KG1 (cell line): ENCODE data around the gene ETNK1.
A peak's percentile ranks its signal among the peaks of the same experiment; 100 is the strongest.
"Not testable (repeated sequence)": the region's sequence is repeated elsewhere in the genome, so short reads cannot be mapped to it uniquely, and the experiment has no call there.

Source experiments
- DNase-seq: peaks from one replicate; lab custom pipeline; 2025; lab: John Stamatoyannopoulos, UW

The ETNK1 gene

DNA sequence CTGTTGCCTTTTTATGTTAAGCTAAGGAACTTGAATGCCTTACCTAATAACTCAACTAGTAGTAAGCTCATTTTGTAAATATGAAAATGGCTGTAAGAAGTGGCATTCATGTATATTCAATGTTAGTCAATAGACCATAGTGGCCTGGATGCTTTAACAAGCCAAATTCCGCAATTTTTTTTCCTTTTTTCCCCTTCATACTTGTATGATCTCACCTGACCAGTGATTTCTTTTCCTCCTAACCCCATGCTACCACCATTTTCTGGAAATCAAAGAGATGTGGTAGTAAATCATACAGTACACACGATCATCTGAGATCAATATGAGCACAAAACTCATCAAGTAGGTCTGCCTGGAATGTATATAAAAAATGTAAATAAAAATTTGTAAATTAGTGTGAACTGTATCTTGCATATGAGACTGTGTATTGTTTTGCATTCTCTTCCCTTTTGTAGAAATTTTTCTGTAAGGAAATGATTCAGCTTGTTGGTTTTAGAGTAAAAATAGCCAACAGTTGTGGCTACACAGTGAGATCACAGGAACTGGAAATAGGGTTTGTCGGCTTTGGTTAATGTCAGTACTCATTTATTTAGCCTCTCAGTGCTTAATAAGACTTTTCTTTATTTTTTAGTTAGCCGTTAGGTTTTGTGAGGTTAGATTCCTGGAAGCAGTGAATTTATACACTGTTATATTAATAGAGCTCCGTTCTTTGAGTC lies 62.5 kb downstream of the ETNK1 start:
- peak; percentile 78 for DNase-seq

DNA sequence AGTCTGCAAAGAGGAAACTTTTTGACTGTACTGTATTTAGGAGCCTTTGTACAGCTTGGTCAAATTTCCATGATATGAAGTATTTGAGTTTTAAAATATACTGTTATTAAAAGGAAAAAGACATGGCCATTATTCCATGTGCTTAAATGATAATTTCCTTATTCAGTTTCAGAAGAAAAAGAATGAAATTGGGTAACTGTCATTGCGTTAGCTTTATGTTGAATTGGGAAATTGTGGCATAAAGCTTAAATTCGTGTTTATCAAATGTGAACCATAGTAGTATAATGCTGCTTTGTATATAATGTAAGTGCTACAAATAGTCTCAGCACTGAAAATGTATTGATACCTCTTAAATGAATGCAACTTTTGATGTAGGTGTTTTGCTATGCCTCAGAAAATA lies 64.9 kb downstream of the ETNK1 start:
- DNase-seq: no peak

DNA sequence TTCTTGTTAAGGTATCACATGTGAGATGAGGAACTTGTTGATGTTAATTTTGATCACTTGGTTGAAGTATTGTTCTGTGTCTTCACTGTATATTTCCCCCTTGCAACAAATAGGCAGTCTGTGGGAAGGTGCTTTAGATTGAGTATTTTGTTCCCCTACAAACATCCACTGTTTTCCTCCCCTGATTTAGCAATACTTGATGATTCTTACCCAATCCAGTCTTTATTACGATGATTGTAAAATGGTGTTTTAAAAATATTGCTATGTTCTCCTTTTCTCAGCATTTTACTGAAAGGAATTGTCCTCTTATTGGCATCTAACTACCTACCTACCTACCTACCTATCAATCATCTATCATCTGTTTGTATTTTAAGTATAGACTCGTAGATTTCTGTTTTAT lies 66.3 kb downstream of the ETNK1 start:
- DNase-seq: no peak

DNA sequence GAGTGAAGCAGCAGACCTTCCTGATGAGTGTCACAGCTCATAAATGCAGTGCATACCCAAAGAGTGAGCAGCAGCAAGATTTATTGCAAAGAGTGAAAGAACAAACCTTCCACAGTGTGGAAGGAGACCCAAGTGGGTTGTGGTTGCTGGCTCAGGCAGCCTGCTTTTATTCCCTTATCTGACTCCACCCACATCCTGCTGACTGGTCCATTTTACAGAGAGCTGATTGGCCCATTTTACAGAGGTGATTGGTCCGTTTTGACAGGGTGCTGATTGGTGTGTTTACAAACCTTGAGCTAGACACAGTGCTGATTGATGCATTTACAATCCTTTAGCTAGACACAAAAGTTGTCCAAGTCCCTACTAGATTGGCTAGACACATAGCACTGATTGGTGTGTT lies 67.5 kb downstream of the ETNK1 start:
- not testable (repeated sequence) for DNase-seq

DNA sequence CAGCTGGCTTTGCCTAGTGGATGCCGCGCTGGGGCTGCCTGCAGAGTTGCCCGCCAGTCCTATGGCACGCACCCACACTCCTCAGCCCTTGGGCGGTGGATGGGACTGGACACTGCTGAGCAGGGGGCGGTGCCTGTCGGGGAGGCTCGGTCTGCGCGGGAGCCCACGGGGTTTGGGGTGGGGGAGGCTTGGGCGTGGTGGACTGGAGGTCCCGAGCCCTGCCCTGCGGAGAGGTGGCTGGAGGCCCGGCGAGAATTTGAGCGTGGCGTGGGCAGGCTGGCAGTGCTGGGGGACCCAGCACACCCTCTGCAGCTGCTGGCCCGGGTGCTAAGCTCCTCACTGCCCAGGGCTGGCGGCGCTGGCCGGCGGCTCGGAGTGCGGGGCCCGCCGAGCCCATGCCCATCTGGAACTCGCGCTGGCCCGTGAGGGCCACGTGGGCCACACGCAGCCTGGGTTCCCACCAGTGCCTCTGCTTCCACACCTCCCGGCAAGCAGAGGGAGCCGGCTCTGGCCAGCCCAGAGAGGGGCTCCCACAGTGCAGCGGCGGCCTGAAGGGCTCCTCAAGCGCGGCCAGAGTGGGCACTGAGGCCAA lies 68.1 kb downstream of the ETNK1 start:
- no peak for DNase-seq

DNA sequence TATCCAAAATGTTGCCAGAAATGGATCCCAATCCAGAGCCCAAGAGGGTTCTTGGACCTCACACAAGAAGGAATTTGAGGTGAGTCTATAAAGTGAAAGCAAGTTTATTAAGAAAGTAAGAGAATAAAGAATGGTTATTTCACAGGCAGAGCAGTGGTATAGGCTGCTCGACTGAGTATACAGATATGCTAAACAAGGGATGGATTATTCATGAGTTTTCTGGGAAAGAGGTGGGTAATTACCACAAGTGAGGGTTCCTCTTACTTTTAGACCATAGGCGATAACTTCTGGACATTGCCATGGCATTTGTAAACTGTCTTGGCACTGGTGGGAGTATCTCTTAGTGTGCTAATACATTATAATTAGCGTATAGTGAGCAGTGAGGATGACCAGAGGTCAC lies 73.6 kb downstream of the ETNK1 start:
- DNase-seq: no peak

DNA sequence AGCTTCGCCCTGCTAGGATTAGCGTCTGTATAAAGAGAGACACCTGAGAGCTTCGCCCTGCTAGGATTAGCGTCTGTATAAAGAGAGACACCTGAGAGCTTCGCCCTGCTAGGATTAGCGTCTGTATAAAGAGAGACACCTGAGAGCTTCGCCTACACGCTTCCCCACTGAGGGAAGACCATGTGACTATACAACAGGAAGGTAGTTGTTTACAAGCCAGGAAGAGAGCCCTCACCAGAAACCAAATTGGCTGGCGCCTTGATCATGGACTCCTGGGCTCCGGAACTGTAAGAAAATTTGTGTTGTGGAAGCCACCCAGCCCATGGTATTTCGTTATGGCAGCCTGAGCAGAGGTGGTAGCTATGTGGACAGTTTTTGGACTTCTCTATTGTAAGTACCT lies 74.7 kb downstream of the ETNK1 start:
- DNase-seq: not testable (repeated sequence)

DNA sequence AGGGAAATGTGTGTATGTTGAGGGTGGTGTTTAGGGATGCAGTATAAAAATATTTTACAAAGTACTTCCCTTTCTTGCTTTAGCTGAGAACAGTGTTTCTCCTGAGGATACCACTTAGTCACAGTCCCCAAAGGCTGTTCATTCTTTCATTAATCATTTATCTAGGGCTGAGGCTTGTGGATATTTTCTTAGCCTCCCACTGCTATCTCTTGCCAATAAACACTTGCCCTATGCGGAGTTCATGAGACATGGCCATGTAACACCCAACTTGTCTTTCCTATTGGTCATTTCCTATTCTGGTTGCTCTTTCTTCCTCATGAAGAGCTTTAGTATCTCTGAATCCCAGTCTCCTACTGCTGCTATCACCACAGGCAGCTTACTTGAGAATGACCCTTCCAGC lies 75.1 kb downstream of the ETNK1 start:
- DNase-seq: no peak

DNA sequence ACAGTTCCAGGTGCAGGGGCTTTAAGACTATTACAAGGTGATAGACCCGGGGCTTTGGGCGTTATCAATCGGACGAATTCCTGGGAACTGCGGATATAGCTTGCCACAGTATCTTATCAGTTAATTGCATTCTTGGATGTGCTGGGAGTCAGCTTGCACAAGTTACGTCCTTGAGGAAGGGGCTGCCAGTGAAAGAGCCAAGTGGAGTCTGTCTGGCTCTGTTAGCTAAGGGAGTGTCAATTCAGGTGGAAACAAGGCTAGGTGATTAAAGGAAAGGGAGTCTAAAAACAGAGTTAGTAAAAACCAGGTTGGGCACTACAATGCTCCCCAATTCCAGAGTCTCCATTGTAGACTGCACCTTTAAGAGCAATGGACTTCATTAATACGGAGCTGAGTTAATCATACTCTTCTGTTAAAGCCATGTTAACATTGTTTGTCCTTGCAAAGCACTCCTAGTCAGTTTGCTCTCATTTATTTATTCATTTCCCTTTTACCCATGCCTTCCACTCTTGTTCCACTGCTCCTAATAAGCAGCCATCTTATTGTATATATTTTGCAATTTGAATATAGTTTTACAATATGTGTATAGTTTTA lies 76.3 kb downstream of the ETNK1 start:
- not testable (repeated sequence) for DNase-seq

DNA sequence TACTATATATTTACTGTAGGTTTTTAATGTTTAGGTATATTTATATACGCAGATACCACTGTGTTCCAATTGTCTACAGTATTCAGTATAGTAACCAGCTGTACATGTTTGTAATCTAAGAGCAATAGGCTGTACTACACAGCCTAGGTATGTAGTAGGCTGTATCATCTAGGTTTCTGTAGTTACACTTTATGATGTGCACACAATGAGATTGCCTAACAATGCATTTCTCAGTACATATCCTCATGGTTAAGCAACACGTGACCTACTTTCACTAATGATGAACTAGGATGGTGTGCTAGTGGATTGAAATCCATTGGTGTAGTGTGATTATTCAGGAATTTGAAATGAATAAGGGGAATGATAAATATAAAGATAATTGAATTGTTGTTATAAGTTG lies 77.7 kb downstream of the ETNK1 start:
- no peak for DNase-seq

DNA sequence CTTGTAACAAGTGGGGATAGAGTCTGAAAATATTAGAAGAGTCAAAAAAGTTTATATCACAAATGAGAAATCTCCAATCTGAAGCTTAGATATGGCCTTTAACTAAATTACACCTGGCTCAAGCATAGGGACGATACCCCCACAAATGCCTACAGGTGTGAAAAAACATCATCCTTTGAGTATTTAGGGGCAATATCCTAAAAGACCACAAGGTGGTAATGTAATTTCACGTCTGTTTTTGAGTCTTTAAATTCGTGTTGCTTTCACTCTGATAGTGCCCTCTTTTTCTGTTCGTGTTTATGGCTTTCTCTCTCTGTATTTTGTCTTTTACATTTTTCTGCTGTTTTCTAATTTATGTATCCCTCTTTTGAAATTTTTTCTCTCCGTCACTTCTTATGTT lies 84.3 kb downstream of the ETNK1 start:
- no peak for DNase-seq

DNA sequence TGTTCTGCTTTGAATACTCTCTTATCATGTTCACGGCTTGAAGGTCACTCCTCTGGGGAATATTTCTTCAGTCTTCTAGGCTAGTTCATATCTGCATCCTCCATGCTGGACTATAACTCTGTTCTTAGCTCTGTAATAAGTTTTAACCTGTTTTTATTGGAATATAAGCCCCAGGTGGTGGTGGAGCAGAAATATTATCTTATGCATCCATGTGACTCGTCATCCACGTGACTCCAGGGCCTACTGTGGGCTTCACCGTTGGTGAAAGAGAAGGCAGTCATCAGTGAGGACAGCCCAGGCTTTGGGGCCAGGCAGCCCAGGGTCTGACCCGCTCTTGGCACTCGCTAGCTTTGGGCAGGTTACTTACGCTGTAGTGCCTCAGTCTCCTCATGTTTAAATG lies 87.1 kb downstream of the ETNK1 start:
- no peak for DNase-seq

DNA sequence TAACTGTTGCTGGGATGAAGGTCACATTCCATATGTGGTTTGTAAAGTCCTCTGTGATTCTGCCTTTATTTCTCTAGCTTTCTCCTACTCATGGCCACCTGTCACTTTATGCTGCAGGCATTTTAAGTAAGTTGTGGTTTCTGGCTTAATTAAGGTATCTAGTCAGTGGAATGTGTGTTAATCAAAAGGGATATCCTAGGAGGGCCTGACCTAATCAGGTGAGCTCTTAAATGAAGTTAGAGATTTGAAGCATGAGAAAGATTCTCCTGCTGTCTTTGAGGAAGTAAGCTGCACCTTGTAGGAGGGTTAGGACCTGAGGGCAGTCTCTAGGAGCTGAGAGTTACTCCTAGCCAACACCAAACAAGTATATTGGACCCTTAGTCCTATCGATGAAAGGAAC lies 90.3 kb downstream of the ETNK1 start:
- DNase-seq: no peak

DNA sequence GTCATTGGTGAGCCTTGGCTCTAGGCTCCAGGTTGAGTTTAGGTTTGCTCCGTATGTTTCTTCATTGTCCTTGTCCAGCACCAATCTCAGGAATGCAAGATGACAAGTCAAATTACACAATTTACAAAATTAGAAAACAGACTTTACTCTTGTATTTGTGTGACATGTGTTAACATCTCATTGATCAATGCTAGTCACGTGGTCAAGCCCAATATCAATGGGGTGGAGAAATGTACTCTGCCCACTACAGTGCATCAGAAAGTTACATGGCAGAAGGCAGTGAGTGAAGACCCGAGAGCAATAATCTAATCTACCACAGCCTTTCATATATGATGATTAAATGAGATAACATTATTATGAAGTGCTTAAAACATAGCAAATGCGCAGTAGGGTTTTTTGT lies 94.8 kb downstream of the ETNK1 start:
- no peak for DNase-seq

DNA sequence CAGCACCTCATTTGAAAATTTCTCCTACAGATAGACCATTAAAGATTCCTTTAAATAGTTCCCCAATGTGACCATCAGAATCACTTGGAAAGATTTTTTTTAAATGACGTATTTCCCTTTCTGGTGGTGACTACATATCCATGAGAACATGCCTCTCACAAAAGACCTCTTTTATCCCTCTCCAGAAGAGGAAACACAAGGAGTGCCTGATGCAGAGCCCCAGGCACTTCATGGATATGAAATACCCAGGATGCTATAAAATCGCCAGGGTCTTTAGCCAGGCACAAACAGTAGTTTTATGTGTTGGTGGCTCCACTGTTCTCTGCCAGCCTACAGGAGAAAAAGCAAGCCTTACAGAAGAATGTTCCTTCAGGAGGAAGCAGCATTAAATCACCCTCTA lies 97.1 kb downstream of the ETNK1 start:
- DNase-seq: no peak

DNA sequence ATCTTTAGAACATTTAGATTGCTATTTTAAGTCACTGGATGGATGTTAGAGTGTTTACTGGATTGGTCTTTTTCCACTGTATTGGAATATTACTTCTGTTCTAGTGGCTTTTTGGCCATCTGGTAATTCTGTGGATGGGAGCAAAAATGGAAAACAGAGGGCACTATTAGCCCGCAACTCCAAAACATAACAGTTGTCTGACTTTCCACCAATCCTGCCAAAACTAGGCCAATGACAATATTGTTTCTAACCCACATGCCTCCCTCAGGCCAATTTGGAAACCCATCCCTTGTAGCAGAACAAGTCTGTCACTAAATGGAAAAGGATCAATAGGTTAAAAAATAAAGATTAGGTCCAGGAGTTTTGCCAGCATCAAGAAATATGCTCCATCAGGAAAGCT lies 97.8 kb downstream of the ETNK1 start:
- no peak for DNase-seq

DNA sequence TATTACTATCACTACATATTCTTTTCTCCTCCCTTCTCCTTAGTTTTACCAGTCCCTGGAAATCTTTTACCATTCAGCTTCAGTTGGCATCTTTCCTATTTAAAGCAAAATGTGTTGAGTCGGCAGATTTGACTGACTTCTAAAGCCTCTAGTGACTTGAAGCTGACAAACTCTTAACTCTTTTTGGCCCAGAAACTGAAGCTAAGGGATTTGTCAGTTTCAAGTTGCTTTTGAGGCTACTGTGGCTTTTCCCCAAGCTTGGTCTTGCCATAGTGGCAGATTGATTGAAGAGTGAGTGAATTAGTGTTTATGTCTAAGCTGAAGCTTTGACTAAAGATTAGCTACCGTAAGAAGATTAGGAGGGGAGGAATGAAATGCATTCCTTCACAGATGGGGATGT lies 104.0 kb downstream of the ETNK1 start:
- DNase-seq: no peak

DNA sequence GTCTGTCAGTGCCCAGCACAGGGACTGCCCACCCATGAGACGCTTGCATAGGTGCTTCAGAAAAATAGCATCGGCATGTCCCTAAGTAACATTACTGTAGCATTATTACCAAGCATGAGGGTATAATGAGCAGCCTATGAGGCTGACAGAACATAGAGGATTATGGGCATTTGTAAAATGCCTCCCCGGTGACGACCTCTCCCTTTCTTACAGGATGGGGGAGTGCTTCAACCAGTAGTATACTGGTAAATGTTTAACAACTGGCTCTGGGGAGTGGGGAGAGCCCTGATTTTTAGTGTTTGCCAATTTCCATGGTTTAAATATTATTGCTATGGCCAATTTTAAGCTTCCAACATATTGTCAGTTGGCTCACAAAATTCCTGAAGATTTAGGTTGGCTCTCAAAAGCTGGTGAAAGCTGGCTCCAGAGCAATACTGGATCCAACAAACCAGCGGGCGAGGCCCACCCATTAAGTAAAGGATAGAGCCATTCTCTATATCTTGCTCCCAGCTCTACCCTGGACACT lies 104.5 kb downstream of the ETNK1 start:
- DNase-seq: no peak

DNA sequence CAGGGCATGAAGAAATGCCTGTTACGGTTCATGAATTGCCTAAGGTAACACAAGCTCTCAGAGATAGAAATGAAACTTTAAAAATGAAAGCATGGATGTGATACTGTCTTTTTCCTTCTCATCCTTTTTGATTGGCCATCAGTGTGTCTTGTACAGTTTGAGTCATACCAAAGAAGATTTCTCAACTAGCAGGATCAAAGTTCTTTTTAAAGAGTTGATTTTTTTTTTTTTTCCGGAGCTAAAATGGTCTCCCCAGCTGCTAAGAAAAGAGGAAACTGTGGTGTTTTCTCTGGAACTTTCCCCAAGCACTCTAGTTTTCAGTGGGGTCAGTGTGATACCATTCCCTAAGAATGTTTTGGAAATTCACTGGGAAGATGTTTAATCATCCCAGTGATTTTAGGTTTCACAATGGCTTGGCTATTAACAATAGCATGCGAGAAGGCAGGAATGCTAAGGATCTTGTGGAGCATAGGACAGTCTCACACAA lies 105.0 kb downstream of the ETNK1 start:
- DNase-seq: no peak

DNA sequence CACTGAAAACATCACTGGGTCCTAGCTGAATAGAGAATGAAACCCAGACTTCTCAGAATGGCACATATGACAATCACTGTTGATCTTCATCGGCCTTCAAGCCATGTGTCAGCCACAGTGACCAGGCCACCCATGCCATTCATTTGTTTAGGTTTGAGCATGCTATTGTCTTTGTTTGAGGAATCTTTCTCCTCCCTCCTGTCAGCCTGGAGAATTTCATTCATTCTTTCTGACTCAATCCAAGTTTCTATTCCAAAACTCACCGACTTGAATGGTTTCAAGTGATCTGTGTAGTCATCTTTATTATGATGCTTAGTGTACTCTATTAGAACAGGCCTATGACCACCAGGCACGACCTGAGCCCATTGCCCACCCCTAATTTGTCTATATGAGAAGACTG lies 106.3 kb downstream of the ETNK1 start:
- DNase-seq: no peak

DNA sequence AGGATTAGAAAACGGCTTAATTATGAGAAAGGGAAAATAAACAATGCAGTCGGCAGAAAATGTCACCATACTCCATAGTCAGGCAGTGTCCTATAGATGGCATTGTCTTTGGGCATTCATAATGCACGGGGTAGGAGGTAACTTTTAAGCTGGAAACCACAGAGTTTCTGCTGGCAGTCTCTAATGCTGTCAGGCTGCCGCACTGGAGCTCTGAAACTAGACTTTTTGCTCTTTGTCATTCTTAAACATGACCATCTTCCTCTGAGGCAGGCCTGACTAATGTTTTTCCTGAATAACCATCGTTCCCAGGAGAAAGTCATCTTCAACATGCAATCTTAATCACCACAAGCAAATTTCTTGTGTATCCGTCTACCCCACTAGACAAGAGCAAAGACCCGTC lies 108.8 kb downstream of the ETNK1 start:
- DNase-seq: no peak

DNA sequence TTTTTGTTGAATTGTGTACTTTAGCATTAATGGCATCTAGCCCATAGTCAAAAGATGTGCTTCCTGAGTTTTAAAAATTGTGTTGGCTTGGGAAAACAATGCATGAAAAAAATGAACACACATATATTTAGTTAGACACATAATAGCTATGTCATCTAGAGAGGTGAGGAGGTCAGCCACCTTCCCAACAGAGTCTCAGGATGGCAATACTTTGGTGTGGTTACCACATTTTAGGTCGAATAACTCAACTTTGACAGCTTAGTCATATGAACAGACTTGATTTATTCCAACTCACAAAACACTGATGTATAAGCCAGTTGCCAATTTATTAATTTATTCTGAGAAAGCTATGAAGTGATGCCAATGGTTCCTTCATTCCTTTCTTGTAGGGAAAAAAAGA lies 114.0 kb downstream of the ETNK1 start:
- no peak for DNase-seq
